WTC11 (cell line): ENCODE results near the gene MARS1.

ENCODE experiments used
- ELF4 ChIP-seq: sonication (generic); formaldehyde crosslinking; IDR thresholded peaks from 2 replicates; pipeline ENCODE4 v1.8.1; 2022; ENCODE audit warnings: low read depth, mild to moderate bottlenecking, moderate library complexity, missing genetic modification reagents
- JUN ChIP-seq: sonication (generic); formaldehyde crosslinking; IDR thresholded peaks from 2 replicates; pipeline ENCODE4 v1.8.0; 2023; ENCODE audit warnings: mild to moderate bottlenecking, missing genetic modification reagents
- TF ChIP-seq, protein P1 (sequence below): fragments of 200-600 bp; IDR thresholded peaks from 2 replicates; pipeline ENCODE4 v1.8.0; 2022; ENCODE audit warnings: antibody characterized with exemption
- TF ChIP-seq, protein P2 (sequence below): sonication (generic); formaldehyde crosslinking; IDR thresholded peaks from 2 replicates; pipeline ENCODE4 v1.8.1; 2023; ENCODE audit warnings: mild to moderate bottlenecking, missing genetic modification reagents, borderline replicate concordance
- TF ChIP-seq, protein P3 (sequence below): sonication (generic); formaldehyde crosslinking; IDR thresholded peaks from 2 replicates; pipeline ENCODE4 v1.8.1; 2022; ENCODE audit warnings: missing genetic modification reagents, borderline replicate concordance
- TF ChIP-seq, protein P4 (sequence below): fragments of 250-450 bp; sonication (Bioruptor Pico); IDR thresholded peaks from 2 replicates; pipeline ENCODE4 v1.8.0; 2021; ENCODE audit warnings: mild to moderate bottlenecking

DNA sequence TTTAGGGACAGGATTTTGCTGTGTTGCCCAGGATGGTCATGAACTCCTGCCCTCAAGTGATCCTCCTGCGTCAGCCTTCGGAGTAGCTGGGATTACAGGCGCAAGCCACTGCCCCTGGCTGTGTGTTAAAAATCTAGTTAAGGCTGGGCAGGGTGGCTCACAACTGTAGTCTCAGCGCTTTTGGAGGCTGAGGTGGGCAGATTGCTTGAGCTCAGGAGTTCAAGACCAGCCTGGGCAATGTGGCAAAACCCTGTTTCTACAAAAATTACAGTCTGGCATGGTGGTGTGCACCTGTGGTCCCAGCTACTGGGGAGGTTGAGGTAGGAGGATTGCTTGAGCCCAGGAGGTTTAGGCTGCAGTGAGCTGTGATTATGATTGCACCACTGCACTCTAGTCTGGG is 23.3 kb downstream of the MARS1 start:
- no peak for TF ChIP-seq JUN (CRISPR knock-in tag)
- TF ChIP-seq, protein P1, sequence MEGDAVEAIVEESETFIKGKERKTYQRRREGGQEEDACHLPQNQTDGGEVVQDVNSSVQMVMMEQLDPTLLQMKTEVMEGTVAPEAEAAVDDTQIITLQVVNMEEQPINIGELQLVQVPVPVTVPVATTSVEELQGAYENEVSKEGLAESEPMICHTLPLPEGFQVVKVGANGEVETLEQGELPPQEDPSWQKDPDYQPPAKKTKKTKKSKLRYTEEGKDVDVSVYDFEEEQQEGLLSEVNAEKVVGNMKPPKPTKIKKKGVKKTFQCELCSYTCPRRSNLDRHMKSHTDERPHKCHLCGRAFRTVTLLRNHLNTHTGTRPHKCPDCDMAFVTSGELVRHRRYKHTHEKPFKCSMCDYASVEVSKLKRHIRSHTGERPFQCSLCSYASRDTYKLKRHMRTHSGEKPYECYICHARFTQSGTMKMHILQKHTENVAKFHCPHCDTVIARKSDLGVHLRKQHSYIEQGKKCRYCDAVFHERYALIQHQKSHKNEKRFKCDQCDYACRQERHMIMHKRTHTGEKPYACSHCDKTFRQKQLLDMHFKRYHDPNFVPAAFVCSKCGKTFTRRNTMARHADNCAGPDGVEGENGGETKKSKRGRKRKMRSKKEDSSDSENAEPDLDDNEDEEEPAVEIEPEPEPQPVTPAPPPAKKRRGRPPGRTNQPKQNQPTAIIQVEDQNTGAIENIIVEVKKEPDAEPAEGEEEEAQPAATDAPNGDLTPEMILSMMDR: no peak
- TF ChIP-seq, protein P2, sequence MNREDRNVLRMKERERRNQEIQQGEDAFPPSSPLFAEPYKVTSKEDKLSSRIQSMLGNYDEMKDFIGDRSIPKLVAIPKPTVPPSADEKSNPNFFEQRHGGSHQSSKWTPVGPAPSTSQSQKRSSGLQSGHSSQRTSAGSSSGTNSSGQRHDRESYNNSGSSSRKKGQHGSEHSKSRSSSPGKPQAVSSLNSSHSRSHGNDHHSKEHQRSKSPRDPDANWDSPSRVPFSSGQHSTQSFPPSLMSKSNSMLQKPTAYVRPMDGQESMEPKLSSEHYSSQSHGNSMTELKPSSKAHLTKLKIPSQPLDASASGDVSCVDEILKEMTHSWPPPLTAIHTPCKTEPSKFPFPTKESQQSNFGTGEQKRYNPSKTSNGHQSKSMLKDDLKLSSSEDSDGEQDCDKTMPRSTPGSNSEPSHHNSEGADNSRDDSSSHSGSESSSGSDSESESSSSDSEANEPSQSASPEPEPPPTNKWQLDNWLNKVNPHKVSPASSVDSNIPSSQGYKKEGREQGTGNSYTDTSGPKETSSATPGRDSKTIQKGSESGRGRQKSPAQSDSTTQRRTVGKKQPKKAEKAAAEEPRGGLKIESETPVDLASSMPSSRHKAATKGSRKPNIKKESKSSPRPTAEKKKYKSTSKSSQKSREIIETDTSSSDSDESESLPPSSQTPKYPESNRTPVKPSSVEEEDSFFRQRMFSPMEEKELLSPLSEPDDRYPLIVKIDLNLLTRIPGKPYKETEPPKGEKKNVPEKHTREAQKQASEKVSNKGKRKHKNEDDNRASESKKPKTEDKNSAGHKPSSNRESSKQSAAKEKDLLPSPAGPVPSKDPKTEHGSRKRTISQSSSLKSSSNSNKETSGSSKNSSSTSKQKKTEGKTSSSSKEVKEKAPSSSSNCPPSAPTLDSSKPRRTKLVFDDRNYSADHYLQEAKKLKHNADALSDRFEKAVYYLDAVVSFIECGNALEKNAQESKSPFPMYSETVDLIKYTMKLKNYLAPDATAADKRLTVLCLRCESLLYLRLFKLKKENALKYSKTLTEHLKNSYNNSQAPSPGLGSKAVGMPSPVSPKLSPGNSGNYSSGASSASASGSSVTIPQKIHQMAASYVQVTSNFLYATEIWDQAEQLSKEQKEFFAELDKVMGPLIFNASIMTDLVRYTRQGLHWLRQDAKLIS: no peak
- TF ChIP-seq, protein P3, sequence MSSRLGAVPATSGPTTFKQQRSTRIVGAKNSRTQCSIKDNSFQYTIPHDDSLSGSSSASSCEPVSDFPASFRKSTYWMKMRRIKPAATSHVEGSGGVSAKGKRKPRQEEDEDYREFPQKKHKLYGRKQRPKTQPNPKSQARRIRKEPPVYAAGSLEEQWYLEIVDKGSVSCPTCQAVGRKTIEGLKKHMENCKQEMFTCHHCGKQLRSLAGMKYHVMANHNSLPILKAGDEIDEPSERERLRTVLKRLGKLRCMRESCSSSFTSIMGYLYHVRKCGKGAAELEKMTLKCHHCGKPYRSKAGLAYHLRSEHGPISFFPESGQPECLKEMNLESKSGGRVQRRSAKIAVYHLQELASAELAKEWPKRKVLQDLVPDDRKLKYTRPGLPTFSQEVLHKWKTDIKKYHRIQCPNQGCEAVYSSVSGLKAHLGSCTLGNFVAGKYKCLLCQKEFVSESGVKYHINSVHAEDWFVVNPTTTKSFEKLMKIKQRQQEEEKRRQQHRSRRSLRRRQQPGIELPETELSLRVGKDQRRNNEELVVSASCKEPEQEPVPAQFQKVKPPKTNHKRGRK (CRISPR knock-in tag): no peak
- no peak for TF ChIP-seq ELF4 (CRISPR knock-in tag)
- TF ChIP-seq, protein P4, sequence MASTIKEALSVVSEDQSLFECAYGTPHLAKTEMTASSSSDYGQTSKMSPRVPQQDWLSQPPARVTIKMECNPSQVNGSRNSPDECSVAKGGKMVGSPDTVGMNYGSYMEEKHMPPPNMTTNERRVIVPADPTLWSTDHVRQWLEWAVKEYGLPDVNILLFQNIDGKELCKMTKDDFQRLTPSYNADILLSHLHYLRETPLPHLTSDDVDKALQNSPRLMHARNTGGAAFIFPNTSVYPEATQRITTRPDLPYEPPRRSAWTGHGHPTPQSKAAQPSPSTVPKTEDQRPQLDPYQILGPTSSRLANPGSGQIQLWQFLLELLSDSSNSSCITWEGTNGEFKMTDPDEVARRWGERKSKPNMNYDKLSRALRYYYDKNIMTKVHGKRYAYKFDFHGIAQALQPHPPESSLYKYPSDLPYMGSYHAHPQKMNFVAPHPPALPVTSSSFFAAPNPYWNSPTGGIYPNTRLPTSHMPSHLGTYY (CRISPR knock-in tag): no peak
